ENCODE results near the gene ST8SIA4.

The ST8SIA4 gene, protein sequence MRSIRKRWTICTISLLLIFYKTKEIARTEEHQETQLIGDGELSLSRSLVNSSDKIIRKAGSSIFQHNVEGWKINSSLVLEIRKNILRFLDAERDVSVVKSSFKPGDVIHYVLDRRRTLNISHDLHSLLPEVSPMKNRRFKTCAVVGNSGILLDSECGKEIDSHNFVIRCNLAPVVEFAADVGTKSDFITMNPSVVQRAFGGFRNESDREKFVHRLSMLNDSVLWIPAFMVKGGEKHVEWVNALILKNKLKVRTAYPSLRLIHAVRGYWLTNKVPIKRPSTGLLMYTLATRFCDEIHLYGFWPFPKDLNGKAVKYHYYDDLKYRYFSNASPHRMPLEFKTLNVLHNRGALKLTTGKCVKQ

DNA sequence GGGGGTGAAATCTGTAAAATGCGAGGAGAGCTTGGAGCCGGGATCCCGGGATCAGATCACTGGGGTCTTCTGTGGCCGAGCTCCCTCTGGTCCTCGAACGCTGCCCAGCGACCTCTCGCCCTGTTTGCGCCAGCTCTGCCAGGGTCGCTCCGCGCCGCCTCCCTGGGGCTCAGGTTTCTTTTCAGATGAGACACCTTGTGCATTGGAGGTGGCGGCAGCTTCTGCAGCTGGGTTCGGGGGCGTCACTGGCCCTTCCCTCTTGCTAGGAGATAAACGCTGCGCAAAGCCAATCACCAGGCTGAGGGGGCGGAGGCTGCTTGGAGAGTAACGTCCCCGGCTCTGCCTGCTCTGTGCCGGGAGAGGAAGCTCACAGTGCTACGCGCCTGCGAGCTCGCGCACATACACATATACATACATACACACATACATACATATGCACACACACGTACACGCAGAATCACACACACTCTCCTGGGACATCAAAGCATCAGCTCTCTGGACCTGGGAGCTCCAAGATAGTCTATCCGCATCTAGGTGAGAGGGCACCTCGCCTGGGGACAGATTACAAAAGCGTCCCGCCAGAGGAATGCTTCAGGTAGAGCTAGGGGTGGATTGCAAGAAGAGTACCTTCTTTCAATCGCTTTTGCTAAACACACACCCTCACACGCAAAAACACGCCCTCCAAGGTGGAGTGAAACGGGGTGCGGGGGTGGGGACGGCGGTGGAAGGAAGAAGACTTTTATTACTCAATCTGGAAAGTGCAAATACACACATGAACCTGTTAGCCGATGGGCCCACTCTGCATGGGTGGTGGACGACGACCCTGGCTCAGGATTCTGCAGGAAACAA, at the start of gene ST8SIA4:
Gene ST8SIA4 (minus strand): TSS at position 244 of the 849 bp plus-strand sequence. CDS start 327 bp downstream, outside the sequence.
- no peak for DNase-seq

GRCh38 chr5:100950985-100951384, 47.9 kb upstream of the ST8SIA4 start:
- no peak for DNase-seq

DNA sequence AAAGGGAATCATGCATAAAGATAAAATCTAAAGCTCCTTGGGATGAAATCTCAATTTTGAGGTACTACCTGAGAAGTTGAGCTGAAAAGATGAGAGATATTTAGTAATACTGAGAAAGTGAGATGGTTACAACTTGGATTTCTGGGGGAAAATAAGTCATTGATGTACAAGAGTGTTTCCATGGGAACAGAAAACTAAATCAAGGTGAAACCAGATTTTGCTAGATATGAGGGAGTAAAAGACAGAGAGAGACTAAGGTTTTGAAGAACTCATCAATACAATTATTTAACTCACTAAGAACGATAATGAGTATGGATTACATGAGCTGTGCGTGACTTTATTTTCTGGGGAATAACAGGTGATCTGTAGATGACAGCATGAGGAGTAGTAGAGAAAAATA, 10.2 kb upstream of the ST8SIA4 start:
- no peak for DNase-seq

- no peak for DNase-seq
Measured at GRCh38 chr5:100909034-100909433, 6.0 kb upstream of the ST8SIA4 start.

- no peak for DNase-seq
Measured at GRCh38 chr5:100905259-100905914, 2.3 kb upstream of the ST8SIA4 start.

DNA sequence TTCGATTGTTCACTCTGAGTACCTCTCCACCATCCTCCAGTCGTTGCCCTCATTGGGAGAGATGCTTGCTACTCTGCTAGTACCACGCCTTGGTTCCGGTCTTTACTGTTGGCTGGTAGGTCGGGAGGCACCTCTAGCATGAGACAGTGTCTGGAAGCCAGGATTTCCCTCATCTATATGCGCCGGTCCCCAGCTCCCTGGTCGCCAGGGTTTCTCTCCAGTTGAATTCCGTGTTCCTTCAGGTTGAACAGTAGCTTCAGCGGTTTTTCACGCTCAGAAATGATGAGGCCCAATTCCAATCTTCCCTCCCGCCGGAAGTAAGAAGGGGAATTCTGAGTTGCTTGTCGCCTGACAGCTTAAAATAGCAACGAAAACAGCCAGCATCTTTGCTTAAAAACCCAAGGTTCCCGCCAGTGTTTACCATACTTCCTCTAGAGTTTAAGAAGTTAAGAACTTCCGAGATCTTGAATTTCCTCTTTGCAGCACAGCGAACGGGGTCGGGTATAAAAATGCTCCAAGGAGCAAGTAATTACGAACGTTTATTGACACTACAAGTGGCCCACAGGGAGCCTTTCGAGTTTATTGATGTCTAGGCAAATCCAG, 1.3 kb upstream of the ST8SIA4 start:
- DNase-seq, result no peak

GRCh38 chr5:100902440-100903038, 543 bp downstream of the ST8SIA4 start:
- DNase-seq, result no peak

GRCh38 chr5:100901821-100902341, 1.2 kb downstream of the ST8SIA4 start:
- no peak for DNase-seq

GRCh38 chr5:100900796-100901781, 2.0 kb downstream of the ST8SIA4 start:
- no peak for DNase-seq

DNA sequence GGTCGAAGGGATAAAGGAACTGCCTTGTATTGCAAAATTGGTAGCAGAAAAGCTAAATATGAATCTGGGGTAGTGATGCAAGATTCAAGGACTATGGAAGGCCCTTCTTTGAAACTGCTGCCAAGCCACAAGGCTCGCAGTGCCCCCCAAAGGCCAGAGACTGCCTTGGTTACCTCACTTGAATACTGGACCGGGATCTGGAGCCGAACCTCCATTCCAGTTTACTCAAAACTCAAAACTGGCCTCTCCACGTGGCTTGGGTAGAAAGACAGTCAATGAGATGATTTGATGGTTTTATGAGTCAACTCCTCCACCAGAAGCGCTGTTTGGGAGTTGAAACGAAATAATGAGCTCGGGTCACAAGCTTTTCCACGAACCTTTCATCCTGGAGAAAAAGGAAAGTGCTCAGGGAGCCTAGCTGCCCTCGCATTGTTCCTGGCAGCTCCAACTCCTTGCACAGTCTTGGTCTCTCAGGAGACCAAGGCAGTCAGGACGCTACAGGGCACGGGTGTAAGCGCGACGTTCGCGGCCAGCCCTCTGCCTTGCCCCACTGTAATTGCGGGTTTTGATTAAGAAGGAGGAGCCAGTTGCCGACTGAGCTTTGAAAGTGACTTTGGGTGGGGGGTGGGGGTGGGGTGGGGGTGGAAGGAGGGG, 2.8 kb downstream of the ST8SIA4 start:
- no peak for DNase-seq

- no peak for DNase-seq
Measured at GRCh38 chr5:100899675-100900074, 3.4 kb downstream of the ST8SIA4 start.

DNA sequence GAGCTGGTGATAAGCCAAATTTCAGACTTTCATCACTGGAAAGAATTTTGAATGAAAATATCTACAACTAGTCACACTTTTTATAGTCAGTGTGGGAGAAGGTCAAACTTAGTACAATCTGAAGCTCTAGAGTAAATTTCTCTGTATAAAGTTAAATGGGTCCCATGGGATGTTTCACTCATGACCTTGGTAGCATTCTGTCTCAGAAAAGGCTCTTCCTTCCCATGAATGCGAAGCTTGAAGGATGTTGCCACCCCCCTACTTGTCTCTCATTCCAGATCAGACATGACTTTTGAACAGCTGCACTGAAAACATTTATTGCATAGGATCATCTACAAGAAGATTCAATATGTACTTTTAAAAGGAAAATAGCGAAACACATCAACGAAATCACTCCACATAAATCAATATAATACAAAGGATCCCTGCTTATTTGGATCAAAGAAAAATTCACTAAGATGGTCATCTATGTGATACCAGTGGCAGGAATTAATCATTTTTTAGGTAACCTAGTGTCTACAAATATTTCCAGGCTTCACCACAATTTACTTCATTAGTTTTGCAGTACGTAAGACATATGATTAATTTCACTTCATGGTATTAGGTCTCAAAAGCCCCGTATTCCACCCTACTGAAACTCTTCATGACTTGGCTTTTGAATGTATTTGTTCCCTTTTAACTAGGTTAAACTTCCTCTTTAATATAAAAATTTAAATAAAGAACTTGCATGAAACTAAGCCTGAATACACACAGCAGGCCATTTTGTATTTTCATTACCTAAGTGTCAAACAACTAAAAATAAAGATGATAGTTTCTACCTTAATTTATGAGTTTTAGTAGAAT, 4.4 kb downstream of the ST8SIA4 start:
- no peak for DNase-seq

GRCh38 chr5:100896054-100896453, 7.0 kb downstream of the ST8SIA4 start:
- no peak for DNase-seq

GRCh38 chr5:100890461-100891008, 12.5 kb downstream of the ST8SIA4 start:
- no peak for DNase-seq

GRCh38 chr5:100889896-100890295, 13.2 kb downstream of the ST8SIA4 start:
- DNase-seq, result no peak

DNA sequence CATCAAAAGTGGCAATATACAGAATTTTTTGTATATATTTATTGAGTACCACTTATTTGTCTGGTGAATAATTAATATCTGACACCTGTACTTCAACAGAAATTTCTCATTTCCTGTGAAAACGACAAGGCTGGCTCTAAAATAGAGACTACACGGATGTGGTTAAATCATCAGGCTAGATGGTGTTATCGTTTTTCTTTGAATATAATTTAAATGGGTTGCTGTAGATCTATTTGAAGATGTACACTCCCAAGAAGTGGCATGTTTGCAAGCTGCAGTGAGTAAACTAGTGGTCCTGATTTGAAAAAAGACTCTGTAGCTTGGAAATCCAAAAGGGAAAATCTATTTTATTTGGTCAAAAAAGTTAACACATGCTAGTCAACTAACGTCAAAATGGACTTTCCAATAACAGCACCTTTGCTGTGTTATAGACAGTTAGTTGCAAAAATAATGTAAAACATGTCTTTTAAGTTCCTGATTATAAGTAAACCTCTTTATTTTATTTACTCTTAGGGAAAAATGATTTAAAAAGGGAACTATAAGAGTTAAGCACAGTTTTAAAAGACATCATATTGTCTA, 13.8 kb downstream of the ST8SIA4 start:
- DNase-seq, result no peak

GRCh38 chr5:100877274-100877673, 25.8 kb downstream of the ST8SIA4 start:
- no peak for DNase-seq

DNA sequence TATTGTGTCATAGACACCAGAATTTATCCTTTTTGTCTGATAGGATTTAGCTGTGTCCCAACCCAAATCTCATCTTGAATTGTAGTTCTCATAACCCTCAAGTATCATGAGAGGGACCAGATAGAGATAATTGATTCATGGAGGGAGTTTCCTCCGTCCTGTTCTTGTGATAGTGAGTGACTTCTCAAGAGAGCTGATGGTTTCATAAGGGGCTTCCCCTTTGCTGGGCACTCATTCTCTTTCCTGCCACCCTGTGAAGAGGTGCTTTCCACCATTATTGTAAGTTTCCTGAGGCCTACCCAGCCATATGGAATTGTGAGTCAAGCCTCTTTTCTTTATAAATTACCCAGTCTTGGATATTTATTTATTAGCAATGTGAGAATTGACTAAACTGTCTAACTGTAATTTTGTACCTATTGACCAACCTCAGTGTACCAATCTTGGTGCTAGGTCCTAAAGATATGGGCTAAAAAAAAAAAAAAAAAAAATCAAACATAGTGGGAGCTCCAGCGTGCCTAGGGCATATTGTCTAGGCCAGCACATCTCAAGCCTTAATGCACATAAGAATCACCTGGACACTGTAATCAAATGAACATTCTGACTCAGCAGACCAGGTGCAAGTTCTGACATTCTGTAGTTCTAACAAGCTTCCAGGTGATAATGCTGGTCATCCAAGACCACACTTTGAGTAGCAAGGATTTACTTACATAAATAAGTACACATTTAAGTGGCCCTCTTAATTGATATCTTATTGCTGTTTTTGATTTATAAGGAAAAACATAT, 30.5 kb downstream of the ST8SIA4 start:
- DNase-seq, result no peak

Data from cerebellar nuclear complex (tissue), 1 donor.